ENCODE results near the gene SH3BGR.

DNA sequence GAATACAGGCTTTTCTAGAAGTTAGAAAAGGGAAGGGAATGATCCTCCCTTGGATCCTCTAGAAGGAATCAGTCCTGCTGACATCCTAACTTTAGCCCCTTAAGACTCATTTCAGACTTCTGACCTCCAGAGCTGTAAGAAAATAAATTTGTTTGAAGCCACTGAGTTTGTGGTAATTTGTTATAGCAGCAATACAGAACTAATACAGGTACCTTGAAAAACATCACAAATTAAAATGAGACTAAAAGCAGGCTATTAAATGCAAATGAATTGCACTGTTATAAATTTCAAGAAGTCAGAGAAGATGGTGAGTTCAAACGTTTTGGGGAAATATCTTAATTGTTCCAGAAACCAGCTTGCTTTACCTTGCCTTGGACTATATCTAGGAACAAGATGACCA, 12.5 kb upstream of the SH3BGR start:
- TF ChIP-seq TAF1 (IDR thresholded peaks at IDR 0.05; ENCODE audit: low read depth, low read length): no peak
- no peak for TF ChIP-seq POLR2AphosphoS5 (IDR thresholded peaks at IDR 0.05; ENCODE audit: low read depth, low read length)
- TF ChIP-seq, protein P1, sequence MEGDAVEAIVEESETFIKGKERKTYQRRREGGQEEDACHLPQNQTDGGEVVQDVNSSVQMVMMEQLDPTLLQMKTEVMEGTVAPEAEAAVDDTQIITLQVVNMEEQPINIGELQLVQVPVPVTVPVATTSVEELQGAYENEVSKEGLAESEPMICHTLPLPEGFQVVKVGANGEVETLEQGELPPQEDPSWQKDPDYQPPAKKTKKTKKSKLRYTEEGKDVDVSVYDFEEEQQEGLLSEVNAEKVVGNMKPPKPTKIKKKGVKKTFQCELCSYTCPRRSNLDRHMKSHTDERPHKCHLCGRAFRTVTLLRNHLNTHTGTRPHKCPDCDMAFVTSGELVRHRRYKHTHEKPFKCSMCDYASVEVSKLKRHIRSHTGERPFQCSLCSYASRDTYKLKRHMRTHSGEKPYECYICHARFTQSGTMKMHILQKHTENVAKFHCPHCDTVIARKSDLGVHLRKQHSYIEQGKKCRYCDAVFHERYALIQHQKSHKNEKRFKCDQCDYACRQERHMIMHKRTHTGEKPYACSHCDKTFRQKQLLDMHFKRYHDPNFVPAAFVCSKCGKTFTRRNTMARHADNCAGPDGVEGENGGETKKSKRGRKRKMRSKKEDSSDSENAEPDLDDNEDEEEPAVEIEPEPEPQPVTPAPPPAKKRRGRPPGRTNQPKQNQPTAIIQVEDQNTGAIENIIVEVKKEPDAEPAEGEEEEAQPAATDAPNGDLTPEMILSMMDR (IDR thresholded peaks at IDR 0.05; ENCODE audit: control extremely low read depth in 1 of 3, insufficient read depth in 1 of 3, low read depth in 1 of 3, low read length in 3 of 3): no peak
- TF ChIP-seq, protein P2, sequence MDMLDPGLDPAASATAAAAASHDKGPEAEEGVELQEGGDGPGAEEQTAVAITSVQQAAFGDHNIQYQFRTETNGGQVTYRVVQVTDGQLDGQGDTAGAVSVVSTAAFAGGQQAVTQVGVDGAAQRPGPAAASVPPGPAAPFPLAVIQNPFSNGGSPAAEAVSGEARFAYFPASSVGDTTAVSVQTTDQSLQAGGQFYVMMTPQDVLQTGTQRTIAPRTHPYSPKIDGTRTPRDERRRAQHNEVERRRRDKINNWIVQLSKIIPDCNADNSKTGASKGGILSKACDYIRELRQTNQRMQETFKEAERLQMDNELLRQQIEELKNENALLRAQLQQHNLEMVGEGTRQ (IDR thresholded peaks at IDR 0.05; ENCODE audit: low read length): no peak
- no peak for TF ChIP-seq PHF8 (conservative IDR thresholded peaks at IDR 0.05; ENCODE audit: low read depth, low read length)
- TF ChIP-seq SIN3A (conservative IDR thresholded peaks at IDR 0.05 in 1 of 2, IDR thresholded peaks at IDR 0.05 in 1 of 2; ENCODE audit: low read depth in 1 of 2, low read length in 2 of 2): no peak
- TF ChIP-seq EP300 (IDR thresholded peaks at IDR 0.05; ENCODE audit: borderline replicate concordance in 1 of 2, low read depth in 2 of 2, low read length in 2 of 2): no peak
- no peak for TF ChIP-seq MAFK (IDR thresholded peaks at IDR 0.05; ENCODE audit: low read depth, low read length)
- no peak for TF ChIP-seq GABPA (IDR thresholded peaks at IDR 0.05; ENCODE audit: borderline replicate concordance, insufficient read depth, low read length)
- no peak for TF ChIP-seq EZH2 (IDR thresholded peaks at IDR 0.05; ENCODE audit: low read depth, low read length, severe bottlenecking)
- no peak for TF ChIP-seq YY1 (IDR thresholded peaks at IDR 0.05; ENCODE audit: low read depth, low read length)
- TF ChIP-seq EGR1 (IDR thresholded peaks at IDR 0.05; ENCODE audit: borderline replicate concordance, low read depth, low read length): no peak
